ENCODE measurements around the gene ARMC7.

The ARMC7 gene

GRCh38 chr17:75082683-75083082 is 27.1 kb upstream of the ARMC7 start:
- no peak overlapping the region for H3K27ac ChIP-seq
- H3K4me3 ChIP-seq: no peak overlapping the region
- TF ChIP-seq EZH2 (IDR thresholded peaks at IDR 0.05) (no peak), POLR2AphosphoS5 (IDR thresholded peaks at IDR 0.05; ENCODE audit: borderline replicate concordance, low read depth, low read length) (no peak), FOXP2 (optimal IDR thresholded peaks at IDR 0.05; ENCODE audit: control extremely low read depth, extremely low read length, insufficient read depth) (no peak)
- no peaks in the 10 kb centered on the region for H3K9me3 ChIP-seq (ENCODE audit: low read depth, low read length)
- no peak overlapping the region for H3K9ac ChIP-seq (ENCODE audit: insufficient read length)
- H3K36me3 ChIP-seq (ENCODE audit: insufficient read depth, low read length): no peaks in the 10 kb centered on the region
- no peak for DNase-seq (ENCODE audit: low read depth, low spot score)

DNA sequence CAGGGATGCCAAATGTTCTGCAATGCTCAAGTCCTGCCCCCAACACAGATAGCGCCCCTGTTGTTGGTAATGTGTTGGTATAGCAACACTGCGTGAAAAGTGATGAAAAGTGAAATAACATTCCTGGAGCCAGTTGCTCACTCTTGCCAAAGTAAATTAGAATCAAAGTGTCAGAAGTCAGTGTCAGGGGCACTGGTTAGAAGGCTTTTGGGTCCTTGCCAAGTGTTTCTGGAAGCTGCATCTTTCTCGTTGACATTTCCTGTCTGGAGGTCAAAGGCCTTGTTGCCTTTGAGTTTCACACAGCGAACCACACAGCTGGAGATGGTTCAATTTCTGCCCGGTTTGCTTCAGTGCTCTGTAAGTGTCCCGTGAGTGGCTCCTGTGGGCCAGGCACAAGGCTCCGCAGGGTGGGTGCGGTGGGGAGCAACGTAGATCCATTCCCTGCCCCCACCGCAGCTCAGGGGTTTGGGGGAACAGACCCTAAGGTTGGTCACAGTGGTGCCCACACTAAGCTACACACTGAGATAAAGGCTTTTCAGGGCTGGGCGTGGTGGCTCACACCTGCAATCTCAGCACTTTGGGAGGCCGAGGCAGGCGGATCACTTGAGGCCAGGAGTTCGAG is 25.6 kb upstream of the ARMC7 start:
- H3K4me3 ChIP-seq: no peak overlapping the region
- H3K36me3 ChIP-seq (ENCODE audit: insufficient read depth, low read length): no peaks in the 10 kb centered on the region
- no peak overlapping the region for H3K27ac ChIP-seq
- no peak overlapping the region for H3K9ac ChIP-seq (ENCODE audit: insufficient read length)
- H3K9me3 ChIP-seq (ENCODE audit: low read depth, low read length): no peaks in the 10 kb centered on the region
- no peak for TF ChIP-seq EZH2 (IDR thresholded peaks at IDR 0.05)
- no peak for TF ChIP-seq FOXP2 (optimal IDR thresholded peaks at IDR 0.05; ENCODE audit: control extremely low read depth, extremely low read length, insufficient read depth)
- no peak for TF ChIP-seq POLR2AphosphoS5 (IDR thresholded peaks at IDR 0.05; ENCODE audit: borderline replicate concordance, low read depth, low read length)
- DNase-seq (ENCODE audit: low read depth, low spot score): no peak

- Histone ChIP-seq H3K9me3 (ENCODE audit: low read depth, low read length) (no peaks in the 10 kb centered on the region), H3K4me3 (no peak overlapping the region), H3K36me3 (ENCODE audit: insufficient read depth, low read length) (no peaks in the 10 kb centered on the region), H3K9ac (ENCODE audit: insufficient read length) (no peak overlapping the region), H3K27ac (no peak overlapping the region)
- DNase-seq (ENCODE audit: low read depth, low spot score): no peak
- TF ChIP-seq POLR2AphosphoS5 (IDR thresholded peaks at IDR 0.05; ENCODE audit: borderline replicate concordance, low read depth, low read length): no peak
- no peak for TF ChIP-seq EZH2 (IDR thresholded peaks at IDR 0.05)
- TF ChIP-seq FOXP2 (optimal IDR thresholded peaks at IDR 0.05; ENCODE audit: control extremely low read depth, extremely low read length, insufficient read depth): no peak
Measured at GRCh38 chr17:75086496-75087181, 23.1 kb upstream of the ARMC7 start.

DNA sequence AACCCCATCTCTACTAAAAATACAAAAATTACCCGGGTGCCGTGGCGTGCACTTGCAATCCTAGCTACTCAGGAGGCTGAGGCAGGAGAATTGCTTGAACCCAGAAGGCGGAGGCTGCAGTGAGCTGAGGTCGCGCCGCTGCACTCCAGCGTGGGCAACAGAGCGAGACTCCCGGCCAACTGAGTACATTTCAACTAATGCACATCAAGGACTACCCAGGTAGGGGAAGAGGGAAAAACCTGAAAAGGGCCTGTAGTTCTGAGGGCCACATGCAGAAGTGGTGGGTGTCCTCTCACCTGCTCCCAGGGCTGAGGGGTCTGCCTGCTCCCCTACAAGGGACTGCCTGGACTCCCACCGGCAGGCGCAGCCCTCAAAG is 22.6 kb upstream of the ARMC7 start:
- peak overlapping the region; percentile 26; the same call in 1 of the 2 replicates for H3K27ac ChIP-seq
- H3K4me3 ChIP-seq: peak overlapping the region; percentile 79
- no peaks in the 10 kb centered on the region for H3K9me3 ChIP-seq (ENCODE audit: low read depth, low read length)
- peak overlapping the region; percentile 66 for H3K9ac ChIP-seq (ENCODE audit: insufficient read length)
- no peak for DNase-seq (ENCODE audit: low read depth, low spot score)
- TF ChIP-seq EZH2 (IDR thresholded peaks at IDR 0.05): no peak
- TF ChIP-seq POLR2AphosphoS5 (IDR thresholded peaks at IDR 0.05; ENCODE audit: borderline replicate concordance, low read depth, low read length): no peak
- TF ChIP-seq FOXP2 (optimal IDR thresholded peaks at IDR 0.05; ENCODE audit: control extremely low read depth, extremely low read length, insufficient read depth): no peak
- no peaks in the 10 kb centered on the region for H3K36me3 ChIP-seq (ENCODE audit: insufficient read depth, low read length)

DNA sequence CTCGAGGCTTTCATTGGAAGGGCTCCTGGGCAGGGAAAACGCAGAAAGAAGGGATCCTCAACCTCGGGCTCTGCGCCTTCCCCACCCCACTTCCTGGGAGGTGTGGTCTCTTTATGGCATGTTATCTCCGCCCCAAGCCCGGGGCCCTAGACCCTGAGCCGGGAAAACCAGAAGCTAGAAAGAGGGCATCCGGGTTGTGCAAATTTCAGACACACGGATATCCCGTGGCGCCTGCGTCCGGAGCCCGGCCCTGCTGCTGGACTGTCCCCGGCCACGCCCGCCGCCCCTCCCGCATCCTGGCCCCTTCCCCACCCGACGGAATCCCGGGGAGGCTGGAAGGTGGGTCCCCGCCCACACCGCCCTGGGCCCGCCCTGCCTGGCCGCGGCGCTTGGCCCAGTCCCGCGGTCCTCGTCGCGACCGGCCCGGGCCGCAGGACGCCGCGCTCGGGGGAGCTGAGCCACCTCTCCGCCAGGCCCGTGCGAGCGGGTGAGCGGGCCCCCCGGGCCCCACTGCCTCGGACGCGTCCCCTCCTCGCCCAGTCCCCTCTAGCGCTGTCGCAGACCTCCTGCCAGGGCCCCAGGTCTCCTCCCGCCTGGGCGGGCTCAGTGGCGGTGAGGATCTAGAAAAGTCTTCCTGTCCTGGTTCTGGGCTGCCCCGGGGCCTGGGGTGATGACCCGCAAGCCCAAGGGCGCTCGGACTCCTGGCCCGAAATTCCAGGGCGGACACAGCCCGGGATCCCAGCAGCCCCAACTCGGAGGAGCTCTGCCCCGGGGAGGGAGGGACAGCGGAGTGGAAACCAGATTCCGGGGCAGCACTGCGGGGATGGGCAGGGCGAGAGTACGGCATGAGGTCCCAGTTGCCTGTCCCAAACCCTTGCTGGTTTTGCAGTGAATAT is 22.0 kb upstream of the ARMC7 start, which contains the start of gene SLC16A5:
Gene SLC16A5 (plus strand): TSS at position 397 of the 896 bp plus-strand sequence. CDS start 5,683 bp downstream, outside the sequence.
- TF ChIP-seq FOXP2 (optimal IDR thresholded peaks at IDR 0.05; ENCODE audit: control extremely low read depth, extremely low read length, insufficient read depth) (no peak), POLR2AphosphoS5 (IDR thresholded peaks at IDR 0.05; ENCODE audit: borderline replicate concordance, low read depth, low read length) (peak; percentile 73), EZH2 (IDR thresholded peaks at IDR 0.05) (no peak)
- no peak for DNase-seq (ENCODE audit: low read depth, low spot score)
- Histone ChIP-seq H3K4me3 (peak within 1 kb of the TSS; percentile 79), H3K9me3 (ENCODE audit: low read depth, low read length) (no peaks in the 10 kb centered on the region), H3K27ac (peak within 1 kb of the TSS; percentile 26), H3K9ac (ENCODE audit: insufficient read length) (peak within 1 kb of the TSS; percentile 66), H3K36me3 (ENCODE audit: insufficient read depth, low read length) (no peaks in the 10 kb centered on the region)

DNA sequence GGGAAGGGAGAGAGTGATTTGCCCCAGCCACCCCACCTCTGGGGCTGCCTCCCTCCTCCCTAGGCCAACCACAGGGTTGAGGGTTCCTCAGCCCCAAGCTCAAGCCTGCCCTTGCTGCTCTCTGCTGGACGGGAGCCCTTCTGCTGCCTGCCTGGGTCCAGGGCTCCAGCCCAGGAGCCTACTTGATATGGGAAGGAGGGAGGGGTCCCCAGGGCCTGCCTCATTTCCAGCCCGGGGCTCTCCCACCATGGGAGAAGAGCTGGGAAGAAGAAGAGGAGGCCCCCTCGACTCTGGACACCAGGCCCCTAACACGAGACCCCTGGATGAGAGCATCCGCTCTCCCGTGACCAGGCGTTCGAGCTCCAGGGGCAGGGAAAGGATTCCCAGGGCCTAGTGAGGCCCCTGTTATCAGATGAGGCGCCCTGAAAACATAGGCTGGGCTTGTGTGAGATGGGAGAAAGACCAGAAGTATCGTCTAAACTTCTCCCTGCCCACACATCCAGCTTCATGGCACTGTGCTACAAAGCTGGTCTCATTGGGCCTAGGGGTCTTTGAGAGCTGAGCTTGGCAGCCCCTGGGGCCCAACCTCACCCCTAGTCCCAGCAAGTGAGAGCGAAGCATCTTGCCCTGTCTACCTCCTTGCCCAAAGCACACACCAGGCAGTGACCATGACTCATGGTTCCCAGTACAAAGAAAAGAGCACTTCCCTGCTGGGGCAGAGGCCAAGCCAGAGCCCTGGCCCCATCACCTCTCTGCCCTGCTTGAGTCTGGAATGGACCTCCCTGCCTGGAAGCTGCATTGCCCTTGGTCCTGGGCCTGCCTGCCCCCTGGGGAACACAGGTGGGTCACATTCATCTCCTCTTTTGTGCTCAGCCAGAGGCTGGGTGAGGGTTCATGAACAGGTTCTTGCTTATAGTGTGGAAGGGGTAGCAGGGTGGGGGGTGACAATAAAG is 21.0 kb upstream of the ARMC7 start:
- Histone ChIP-seq H3K27ac (no peak overlapping the region), H3K9me3 (ENCODE audit: low read depth, low read length) (no peaks in the 10 kb centered on the region), H3K9ac (ENCODE audit: insufficient read length) (no peak overlapping the region), H3K4me3 (no peak overlapping the region), H3K36me3 (ENCODE audit: insufficient read depth, low read length) (no peaks in the 10 kb centered on the region)
- no peak for DNase-seq (ENCODE audit: low read depth, low spot score)
- TF ChIP-seq POLR2AphosphoS5 (IDR thresholded peaks at IDR 0.05; ENCODE audit: borderline replicate concordance, low read depth, low read length) (no peak), FOXP2 (optimal IDR thresholded peaks at IDR 0.05; ENCODE audit: control extremely low read depth, extremely low read length, insufficient read depth) (no peak), EZH2 (IDR thresholded peaks at IDR 0.05) (no peak)

Measured in SK-N-MC (cell line).